Activated CD4-positive, CD25-positive, alpha-beta regulatory T cell treated with anti-CD3 and anti-CD28 coated beads, Interleukin-2, amount 50 U/mL, for 72 hours (primary cell): ENCODE data around the gene RNF168.
"Not testable (repeated sequence)": the region's sequence is repeated elsewhere in the genome, so short reads cannot be mapped to it uniquely, and the experiment has no call there.

Source experiments
- DNase-seq: peaks from one replicate; pipeline ENCODE4 v3.0.0; 2021

The RNF168 gene

DNA sequence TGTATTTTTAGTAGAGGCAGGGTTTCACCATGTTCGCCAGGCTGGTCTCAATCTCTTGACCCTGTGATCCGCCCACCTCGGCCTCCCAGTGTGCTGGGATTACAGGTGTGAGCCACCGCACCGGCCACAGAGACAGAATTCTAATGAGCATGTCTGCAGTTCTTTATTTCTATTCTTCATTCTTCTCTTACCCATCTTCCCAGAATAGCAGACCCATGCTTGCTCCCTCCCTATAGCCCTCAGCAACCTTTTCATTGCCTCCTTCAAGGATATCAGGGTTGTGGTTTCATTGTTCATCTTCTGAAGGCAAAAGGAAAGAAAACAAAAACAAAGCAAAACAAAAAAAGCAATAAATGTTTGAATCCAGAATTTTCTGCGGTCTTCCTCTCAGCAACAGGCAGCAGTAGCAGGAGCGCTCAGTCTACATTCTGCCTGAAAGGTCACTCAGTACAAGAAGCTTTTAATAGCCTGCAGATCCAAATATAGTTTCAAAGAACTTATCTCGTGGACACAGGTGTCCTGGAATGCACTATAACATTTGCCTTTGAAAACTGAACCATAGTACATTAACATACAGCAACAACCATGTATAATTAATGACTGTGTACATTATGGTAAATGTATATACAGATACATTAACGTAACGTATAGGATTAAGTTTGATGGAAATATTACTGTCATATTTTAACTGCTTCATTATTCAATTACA lies 11.5 kb upstream of the RNF168 start, which contains the start of gene SMCO1:
Gene SMCO1, minus strand, starts transcription at position 434 of the 709 bp plus-strand sequence. Its CDS starts 137 bp downstream, at position 297.
- no peak for DNase-seq

- DNase-seq, result no peak
These were observed 10.8 kb upstream of the RNF168 start for GRCh38 chr3:196514350-196514716.

- no peak for DNase-seq
These were observed 10.3 kb upstream of the RNF168 start for GRCh38 chr3:196513697-196514349.

DNA sequence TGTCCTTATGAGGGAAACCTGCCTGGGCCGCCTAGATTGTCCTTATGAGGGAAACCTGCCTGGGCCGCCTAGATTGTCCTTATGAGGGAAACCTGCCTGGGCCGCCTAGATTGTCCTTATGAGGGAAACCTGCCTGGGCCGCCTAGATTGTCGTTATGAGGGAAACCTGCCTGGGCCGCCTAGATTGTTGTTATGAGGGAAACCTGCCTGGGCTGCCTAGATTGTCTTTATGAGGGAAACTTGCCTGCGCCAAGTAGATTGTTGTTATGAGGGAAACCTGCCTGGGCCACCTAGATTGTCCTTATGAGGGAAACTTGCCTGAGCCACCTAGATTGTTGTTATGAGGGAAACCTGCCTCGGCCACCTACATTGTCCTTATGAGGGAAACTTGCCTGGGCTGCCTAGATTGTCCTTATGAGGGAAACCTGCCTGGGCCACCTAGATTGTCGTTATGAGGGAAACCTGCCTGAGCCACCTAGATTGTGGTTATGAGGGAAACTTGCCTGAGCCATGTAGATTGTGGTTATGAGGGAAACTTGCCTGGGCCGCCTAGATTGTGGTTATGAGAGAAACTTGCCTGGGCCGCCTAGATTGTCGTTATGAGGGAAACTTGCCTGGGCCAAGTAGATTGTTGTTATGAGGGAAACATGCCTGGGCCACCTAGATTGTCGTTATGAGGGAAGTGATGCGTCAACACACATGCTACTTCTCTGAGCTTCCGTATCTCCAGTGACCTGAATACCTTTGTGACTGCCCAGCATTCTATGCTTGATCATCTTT lies 8.3 kb upstream of the RNF168 start:
- not testable (repeated sequence) for DNase-seq

GRCh38 chr3:196511108-196511507 lies 7.5 kb upstream of the RNF168 start:
- DNase-seq, result not testable (repeated sequence)

DNA sequence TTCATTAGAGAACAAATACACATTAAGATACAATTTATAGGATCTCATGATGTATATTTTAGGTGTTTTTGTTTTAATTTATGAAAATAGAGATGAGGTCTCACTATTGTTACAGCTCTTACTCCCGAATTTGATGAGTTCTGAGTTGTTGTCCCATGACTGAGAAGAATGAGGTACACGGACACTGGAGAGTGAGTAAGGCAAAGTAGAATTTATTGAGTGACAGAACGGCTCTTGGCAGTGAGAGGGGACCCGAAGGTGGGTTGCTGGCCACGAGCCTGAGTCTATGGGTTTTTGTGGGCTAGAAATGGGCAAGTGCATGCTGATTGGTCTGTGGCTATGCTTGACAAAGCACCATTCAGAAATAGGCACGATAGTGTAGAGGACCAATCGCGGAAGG lies 3.1 kb upstream of the RNF168 start:
- DNase-seq, result no peak

DNA sequence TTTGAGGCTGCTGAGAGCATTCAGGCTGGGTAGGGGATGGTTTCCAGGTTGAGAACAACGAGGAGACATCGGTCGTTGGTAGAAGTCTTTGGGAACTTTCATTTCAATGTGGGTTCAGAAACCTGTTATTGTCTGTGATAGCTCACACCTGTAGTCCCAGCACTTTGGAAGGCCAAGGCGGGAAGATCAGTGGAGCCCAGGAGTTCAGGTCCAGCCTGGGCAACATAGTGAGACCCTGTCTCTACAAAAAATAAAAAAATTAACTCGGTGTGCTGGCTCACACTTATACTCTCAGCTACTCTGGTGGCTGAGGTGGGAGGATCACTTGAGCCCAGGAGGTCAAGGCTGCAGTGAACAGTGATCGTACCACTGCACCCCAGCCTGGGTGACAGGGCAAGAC lies 988 bp upstream of the RNF168 start:
- DNase-seq, result no peak

DNA sequence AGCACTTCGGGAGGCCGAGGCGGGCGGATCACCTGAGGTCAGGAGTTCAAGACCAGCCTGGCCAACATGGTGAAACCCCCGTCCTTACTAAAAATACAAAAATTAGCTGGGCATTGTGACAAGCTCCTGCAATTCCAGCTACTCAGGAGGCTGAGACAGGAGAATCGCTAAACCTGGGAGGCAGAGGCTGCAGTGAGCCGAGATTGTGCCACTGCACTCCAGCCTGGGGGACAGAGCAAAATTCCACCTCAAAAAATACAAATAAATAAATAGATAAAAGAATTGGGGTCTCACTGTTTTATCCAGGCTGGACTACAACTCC lies 470 bp upstream of the RNF168 start:
- not testable (repeated sequence) for DNase-seq

DNA sequence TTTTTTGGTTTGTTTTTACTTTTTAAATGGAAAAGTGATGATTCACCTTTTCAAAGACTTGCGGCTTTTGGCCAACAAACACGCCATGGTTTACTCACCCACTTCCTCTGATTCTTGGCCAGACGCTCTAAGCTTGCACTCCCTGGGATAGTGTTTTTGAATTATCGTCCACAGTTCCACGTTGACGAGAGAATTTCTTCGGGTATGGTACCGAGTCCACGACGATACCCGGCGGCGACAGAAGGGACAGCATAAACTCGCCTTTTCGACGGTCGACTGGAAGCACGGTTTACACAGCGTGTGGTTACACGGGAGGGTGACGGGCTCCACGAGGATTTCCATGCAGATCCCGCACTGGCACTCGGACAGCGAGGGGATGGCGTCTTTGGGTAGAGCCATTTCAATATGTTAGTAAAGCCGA lies 783 bp downstream of the RNF168 start:
- DNase-seq, result peak; percentile 48

GRCh38 chr3:196501316-196502044 lies 2.1 kb downstream of the RNF168 start:
- no peak for DNase-seq

DNA sequence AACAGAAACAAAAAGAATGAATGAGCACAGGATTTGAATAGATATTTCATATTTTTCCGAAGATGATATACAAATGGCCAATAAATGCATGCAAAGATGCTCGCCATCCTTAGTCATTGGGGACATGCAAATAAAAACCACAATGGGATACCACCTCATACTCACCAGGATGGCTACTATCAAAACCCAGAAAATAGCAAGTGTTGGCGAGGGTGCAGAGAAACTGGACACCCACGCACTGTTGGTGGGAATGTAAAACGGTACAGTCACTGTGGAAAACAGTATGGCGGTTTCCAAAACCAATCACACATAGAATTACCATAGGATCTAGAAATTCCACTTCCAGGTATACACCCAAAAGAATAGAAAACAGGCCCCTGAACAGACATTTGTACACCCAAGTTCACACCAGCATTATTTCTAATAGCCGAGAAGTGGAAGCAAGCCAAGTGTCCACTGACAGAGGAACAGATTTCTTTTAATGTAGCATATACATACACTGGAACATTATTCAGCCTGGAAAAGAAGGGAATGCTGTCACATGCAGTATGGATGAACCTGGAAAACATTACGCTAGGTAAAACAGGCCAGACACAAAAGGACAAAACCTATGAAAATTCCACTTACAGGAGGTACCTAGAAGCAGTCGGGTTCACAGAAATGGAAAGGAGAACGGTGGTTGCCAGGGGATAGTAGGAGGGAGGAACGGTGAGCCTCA lies 3.6 kb downstream of the RNF168 start:
- DNase-seq, result no peak

DNA sequence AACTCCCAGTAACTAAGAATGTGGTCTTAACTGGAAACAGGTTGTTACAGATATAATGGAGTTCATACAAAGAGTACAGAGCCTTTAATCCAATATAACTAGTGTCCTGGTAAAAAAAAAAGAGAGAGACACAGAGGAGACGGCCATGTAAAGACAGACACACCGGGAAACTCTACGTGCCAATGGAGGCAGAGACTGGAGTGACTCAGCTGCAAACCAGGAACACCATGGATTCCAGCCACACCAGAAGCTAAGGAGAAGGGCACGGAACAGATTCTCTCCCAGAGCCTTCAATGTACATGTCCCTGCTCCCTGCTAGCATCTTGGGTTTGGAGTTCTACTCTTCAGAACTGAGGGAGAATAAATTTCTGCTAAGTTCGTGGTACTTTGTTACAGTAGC lies 4.5 kb downstream of the RNF168 start:
- DNase-seq, result no peak

GRCh38 chr3:196498297-196498696 lies 5.3 kb downstream of the RNF168 start:
- no peak for DNase-seq

DNA sequence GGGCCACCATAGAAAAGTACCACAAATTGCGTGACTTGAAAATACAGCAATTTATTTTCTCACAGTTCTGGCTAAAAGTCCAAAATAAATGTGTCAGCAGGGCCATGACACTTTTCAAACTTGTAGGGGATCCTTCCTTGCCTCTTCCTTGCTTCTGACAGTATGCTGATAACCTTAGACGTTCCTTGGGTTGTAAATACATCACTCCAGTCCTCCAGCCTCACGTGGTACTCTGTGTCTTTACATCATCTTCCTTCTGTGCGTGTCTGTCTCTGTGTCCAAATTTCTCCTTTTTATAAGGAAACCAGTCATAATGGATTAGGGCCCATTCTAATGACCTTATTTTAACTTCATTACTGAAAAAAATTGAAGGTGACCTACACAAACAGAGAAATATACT lies 7.4 kb downstream of the RNF168 start:
- DNase-seq, result no peak

DNA sequence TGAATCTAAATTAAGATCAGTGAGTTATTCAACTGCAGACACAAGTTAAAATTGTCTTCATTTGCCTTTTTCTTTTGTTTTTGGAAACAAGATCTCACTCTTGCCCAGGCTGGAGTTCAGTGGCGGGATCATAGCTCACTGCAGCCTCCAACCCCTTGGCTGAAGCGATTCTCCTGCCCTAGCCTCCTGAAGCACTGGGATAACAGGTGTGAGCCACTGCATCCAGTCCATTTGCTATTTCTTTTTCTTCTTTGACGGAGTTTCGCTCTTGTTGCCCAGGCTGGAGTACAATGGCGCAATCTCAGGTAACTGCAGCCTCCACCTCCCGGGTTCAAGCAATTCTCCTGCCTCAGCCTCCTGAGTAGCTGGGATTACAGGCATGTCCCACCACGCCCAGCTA lies 10.3 kb downstream of the RNF168 start:
- no peak for DNase-seq

GRCh38 chr3:196492080-196492479 lies 11.5 kb downstream of the RNF168 start:
- no peak for DNase-seq

GRCh38 chr3:196489747-196490146 lies 13.8 kb downstream of the RNF168 start:
- DNase-seq, result no peak

GRCh38 chr3:196486263-196486662 lies 17.3 kb downstream of the RNF168 start:
- no peak for DNase-seq

- no peak for DNase-seq
These were observed 25.9 kb downstream of the RNF168 start for GRCh38 chr3:196477678-196478077.

GRCh38 chr3:196472286-196472685 lies 31.3 kb downstream of the RNF168 start:
- DNase-seq, result no peak

GRCh38 chr3:196471551-196471950 lies 32.0 kb downstream of the RNF168 start:
- no peak for DNase-seq

DNA sequence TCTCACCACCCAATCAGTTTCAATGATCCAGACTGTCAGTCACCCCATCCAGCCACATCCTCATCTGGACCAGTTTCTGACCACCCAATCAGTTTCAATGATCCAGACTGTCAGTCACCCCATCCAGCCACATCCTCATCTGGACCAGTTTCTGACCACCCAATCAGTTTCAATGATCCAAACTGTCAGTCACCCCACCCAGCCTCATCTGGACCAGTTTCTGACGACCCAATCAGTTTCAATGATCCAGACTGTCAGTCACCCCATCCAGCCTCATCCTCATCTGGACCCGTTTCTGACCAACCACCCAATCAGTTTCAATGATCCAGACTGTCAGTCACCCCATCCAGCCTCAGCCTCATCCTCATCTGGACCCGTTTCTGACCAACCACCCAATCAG lies 33.4 kb downstream of the RNF168 start:
- not testable (repeated sequence) for DNase-seq

GRCh38 chr3:196463804-196464203 lies 39.8 kb downstream of the RNF168 start:
- no peak for DNase-seq
